GM10266 (cell line): ENCODE measurements around the gene CDCA8.

Source experiments
- DNase-seq: peaks from one replicate; pipeline ENCODE4 v3.0.0; 2012; ENCODE audit errors: extremely low spot score
- TF ChIP-seq, protein P1 (sequence below): IDR thresholded peaks from 2 replicates; pipeline ENCODE4 v1.5.1; 2012; ENCODE audit warnings: mild to moderate bottlenecking, low read depth; ENCODE audit not compliant: control insufficient read depth, insufficient read depth; ENCODE audit errors: missing control alignments

CDCA8 gene

DNA sequence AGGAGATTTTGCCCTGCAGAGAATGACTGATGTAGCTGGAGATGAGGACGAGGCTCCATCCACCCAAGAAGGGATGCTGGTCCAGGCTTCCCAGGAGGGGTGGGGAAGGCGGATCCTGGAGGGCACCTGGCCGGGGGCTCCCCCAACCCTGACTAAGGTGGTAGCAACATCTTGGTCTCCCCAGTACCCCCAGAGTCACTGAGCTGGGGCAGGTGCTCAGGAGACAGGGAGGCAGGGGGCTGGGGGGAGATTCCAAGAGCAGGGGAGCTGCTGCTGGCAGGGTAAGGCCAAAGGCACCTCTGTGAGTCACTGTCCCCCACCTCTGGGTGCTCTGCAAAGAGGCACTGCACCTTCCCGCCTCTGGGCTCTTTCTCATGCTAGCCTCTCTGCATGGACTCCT lies 24.0 kb downstream of the CDCA8 start:
- DNase-seq: no peak

DNA sequence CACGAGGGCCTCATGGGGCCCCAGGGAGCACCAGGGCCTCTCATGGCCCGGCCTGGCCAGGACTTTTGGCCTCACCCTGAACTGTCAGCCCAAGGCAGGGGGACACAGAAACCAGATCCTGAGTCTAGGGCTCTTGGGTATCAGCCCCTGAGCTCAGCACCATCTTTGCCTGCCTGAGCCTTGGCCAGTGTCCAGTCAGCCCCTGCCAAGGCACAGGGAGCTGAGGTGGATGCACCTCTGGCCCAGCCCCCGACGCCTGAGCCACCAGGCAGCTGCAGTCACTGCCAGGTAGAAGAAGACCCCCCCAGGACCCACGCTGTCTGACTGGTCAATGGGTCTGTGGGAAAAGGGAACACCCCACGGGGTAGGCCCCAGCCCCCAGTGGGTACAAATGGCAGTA lies 25.3 kb downstream of the CDCA8 start:
- TF ChIP-seq, protein P1, sequence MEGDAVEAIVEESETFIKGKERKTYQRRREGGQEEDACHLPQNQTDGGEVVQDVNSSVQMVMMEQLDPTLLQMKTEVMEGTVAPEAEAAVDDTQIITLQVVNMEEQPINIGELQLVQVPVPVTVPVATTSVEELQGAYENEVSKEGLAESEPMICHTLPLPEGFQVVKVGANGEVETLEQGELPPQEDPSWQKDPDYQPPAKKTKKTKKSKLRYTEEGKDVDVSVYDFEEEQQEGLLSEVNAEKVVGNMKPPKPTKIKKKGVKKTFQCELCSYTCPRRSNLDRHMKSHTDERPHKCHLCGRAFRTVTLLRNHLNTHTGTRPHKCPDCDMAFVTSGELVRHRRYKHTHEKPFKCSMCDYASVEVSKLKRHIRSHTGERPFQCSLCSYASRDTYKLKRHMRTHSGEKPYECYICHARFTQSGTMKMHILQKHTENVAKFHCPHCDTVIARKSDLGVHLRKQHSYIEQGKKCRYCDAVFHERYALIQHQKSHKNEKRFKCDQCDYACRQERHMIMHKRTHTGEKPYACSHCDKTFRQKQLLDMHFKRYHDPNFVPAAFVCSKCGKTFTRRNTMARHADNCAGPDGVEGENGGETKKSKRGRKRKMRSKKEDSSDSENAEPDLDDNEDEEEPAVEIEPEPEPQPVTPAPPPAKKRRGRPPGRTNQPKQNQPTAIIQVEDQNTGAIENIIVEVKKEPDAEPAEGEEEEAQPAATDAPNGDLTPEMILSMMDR: no peak
- DNase-seq: no peak

More for the DNA sequence above, 24.0 kb downstream of the CDCA8 start:
- TF ChIP-seq, protein P1: no peak

DNA sequence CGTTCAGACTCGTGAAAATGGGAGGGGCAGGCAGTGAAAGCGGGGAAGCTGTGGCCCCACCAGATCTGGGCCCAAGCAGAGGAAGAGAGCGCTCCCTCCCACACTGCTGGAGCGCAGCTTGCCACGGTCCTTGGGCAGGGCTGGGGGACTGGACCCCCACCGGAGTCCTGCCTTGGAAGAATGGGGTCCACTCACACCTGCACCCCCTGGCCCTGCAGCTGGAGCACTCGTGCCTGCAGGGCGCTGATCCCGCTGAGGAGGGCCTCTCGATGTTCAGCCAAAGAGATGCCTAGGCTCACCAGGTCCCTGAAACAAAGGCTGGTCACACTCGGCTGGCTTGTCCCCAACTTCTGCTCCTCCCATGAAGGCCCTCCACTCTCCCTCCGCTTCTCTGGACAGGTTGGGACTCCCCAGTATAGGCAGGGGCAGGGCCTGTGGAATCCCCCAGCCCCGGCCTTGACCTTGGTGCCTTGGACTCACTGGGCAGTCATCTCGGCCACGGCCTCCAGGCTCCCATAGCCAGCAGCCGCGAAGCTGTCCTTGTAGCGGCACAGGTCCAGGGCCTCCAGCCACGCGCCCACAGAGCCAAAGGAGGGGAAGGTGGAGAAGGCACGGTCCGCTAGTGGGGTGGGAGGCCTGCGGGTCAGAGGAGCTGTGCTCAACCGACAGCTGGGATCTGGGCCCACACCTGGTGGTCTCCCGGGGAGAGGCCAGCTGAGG lies 26.0 kb downstream of the CDCA8 start:
- no peak for DNase-seq
- TF ChIP-seq, protein P1: no peak

DNA sequence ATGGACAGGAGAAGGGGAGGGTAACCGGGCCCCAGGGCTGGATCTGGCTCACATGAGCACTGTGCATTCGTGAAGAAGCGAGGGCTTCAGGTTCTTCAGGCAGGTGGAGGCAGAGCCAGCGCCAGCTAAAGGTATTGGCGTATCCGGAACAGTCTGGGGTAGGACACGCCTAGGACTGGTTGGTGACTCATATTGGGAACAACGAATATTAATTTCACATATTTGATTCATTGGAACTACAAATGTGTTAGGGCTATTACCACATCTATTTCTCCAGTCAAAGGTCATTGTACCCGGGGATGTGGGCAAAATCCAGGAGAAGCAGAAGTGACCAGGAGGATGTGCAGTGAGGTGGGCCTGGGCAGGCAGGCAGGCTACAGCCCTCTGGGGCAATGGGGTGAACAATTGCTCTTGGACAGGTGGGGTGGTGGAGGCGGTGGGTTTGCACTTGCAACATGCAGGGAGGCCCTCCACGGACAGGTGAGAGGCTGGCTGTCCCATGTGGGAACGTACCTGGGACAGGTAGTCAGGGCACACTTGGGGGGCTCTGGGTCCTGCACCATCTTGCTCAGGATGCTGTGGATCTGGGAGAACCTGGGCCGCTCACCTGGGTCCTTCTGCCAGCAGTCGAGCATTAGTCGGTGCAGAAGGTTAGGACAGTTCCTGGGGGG lies 26.7 kb downstream of the CDCA8 start:
- TF ChIP-seq, protein P1: no peak
- no peak for DNase-seq

DNA sequence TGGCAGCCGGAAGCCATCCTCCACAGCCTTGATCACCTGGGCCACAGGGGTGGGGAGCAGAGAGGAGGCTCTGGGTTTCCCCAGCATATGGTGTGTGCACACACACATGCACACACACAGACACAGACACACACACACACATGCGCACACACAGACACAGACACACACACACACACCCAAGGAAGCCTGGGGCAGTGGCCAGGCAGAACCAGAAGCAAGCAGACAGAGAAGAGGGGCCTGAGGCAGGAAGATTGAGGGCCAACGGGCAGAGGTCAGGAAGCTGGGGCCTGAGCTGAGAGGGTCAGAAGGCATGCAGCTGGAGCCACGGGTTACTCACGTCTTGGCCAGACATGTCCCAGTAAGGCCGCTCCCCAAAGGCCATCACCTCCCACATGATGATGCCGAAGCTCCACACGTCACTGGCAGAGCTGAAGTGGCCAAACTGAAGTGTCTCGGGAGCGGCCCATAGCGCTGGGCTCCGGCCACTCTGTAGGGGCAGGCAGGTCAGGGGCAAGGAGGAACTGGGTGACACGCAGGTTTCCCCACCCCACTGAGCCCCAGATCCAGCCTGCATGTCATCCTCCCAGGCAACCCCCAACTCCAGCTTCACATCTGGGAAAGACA lies 27.4 kb downstream of the CDCA8 start:
- DNase-seq: no peak
- TF ChIP-seq, protein P1: no peak

DNA sequence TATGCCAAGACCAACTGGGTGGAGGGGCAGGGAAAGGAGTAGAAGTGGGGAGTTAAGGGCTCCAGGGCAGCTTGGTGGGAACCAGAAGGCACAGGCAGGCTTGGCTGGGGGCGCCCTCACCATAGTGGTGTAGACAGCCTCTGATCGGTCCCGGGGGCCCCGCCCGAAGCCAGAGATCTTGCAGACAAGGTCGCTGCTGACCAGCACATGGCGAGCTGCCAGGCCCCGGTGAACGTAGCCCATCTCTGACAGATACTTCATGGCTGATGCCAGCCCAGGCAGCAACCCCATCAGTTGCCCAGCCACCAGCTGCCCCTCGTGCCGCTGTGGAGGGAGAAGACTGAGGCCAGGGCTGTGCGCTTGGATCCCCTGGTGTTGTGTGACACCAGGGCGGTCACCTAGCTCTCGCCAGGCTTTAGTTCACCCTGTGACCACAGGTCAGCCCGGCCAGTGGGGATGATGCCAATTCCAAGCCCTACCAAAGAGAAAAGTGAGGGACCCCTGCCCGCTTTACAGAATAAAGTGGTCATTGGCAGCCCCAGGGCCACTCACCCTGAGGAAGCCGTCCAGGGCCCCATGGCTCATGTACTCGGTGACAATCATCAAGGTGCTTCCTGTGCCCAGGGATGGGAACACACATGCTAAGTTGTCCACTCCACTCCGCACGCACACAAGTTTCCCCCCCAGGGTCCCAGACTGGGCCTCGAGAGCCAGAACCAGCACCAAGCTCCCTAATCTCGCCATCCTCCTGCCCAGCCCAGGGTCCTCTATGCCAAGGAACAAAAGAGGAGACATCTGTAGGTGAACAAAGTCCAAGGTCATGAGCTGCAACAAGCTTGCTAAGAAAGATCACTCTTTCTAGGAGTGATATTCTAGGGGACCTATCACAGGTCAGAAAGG lies 28.2 kb downstream of the CDCA8 start:
- TF ChIP-seq, protein P1: no peak
- DNase-seq: no peak

DNA sequence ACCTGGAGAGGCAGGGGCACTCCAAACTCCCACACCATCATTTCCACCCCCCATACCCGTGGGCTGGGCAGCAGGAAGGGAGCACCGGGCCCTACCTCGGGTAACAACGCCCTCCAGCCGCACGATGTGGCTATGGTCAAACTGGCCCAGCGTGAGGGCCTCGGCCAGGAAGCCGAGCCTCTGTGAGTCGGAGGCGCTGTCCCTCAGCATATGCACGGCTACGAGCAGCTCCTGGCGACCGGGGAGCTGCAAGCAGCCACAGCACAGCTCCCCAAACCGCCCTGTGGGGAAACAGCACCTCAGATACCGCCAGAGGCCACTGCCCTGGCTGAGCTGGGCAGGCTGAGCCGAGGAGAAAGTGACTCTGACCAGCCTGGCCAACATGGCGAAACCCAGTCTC lies 29.2 kb downstream of the CDCA8 start:
- TF ChIP-seq, protein P1: no peak
- DNase-seq: no peak
